Large intestine (tissue), 3 donors: ENCODE results near the gene CREB3L1. TPM values are rescaled to one million over a fixed set of nuclear protein-coding genes. Genes with fewer than 3 reads are reported as not detected.

ENCODE experiments used
- DNase-seq, 2 donors: peaks; one replicate each; pipeline versions ENCODE4 v3.0.0 to v3.0.0-alpha.2; 2013
- H3K27ac ChIP-seq: one replicate; pipeline ENCODE4 v1.5.1; 2013; ENCODE audit warnings: low read length
- H3K27me3 ChIP-seq: 2 replicates; pipeline ENCODE4 v1.6.1; 2013; ENCODE audit warnings: low read length; ENCODE audit not compliant: control insufficient read depth, insufficient read depth
- H3K36me3 ChIP-seq: 2 replicates; pipeline ENCODE4 v1.6.1; 2013; ENCODE audit warnings: low read length; ENCODE audit not compliant: control insufficient read depth, insufficient read depth
- H3K4me1 ChIP-seq: one replicate; pipeline ENCODE4 v1.6.1; 2013; ENCODE audit warnings: low read length; ENCODE audit not compliant: control insufficient read depth, insufficient read depth
- H3K4me3 ChIP-seq: one replicate; pipeline ENCODE4 v1.5.1; 2013; ENCODE audit warnings: low read length
- H3K9me3 ChIP-seq: one replicate; pipeline ENCODE4 v1.6.1; 2013; ENCODE audit warnings: mild to moderate bottlenecking, low read depth, low read length, moderate library complexity; ENCODE audit not compliant: control insufficient read depth
- WGBS: methylation state at CpG from one replicate; pipeline ENCODE4 v1.1.5; 2013; ENCODE audit warnings: low lambda C conversion rate; ENCODE audit not compliant: insufficient coverage; 5-methylcytosine and 5-hydroxymethylcytosine counted together
- polyA plus RNA-seq: library from polyadenylated mRNA; unstranded; fragments of 120-200 nt; gene quantifications from one replicate; pipeline ENCODE4 v1.2.1, GENCODE V29; 2013

CREB3L1 gene
- polyA plus RNA-seq, 1 donor: 40.6 TPM

DNA sequence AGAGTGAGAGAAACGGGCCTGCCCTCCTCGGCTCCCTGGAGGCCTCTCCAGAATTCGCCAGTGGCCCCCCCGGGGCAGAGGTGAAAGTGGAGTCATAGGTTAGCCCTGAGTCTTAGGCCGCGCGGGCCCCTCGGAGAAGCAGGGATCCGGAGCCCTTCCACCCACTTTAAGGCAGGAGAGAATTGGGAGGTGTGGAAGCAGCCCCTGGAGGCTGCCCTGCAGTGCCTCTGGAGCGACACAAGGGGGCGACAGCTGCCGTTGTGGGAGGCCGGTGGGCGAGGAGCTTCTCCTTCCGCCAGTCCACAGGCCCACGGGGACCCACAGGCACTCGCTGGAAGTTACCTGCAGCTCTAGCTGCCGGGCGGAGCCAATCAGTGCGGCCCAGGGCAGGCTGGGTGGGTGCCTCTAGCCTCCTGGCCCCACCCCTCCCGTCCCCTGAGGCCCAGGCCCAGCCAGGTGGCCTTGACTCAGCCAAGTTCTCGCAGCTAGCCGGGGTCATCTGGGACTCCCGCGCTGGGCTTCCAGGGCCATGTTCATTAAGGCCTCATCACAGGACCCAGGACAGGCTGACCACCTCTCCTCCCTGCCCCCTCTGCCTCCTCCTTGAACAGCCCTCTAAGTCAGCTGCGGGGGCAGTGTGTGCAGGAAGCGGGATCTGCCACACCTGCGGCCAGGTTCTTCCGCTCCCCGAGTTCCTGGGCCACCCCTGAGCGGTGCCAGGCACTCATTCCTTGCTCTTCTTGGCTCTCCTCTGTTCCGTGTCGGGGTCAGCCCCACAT, 74.8 kb downstream of the CREB3L1 start:
- Histone ChIP-seq H3K36me3 (peaks cover 4% of the 10 kb centered on the region), H3K9me3 (no peaks in the 10 kb centered on the region), H3K4me3 (no peak overlapping the region), H3K4me1 (peaks cover 33% of the 10 kb centered on the region), H3K27ac (no peak overlapping the region), H3K27me3 (no peaks in the 10 kb centered on the region)
- peak in 1 of 2 donors; percentile 63 for DNase-seq
- no CpG with 5 or more reads among the region's 33 CpGs for WGBS

DNA sequence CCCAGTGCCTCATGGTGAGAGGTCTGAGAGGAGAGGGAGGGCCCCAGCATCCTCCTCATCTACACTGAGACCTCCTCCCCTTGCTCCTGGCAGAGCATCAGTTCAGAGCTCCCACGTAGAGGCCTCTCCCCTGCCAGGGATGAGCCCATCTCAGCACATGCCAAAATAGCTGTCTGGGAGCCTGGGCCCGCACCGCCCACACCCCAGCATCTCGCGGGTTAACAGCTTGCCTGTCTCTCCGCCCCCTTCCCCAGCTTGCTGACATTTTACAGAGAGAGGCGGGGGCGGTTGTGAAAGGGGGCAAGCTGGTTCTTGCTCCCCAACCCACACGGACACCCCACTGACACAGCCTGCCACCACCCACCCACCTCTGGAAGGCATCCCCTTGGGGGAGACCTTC, 76.2 kb downstream of the CREB3L1 start:
- peaks cover 4% of the 10 kb centered on the region for H3K36me3 ChIP-seq
- DNase-seq: no peak
- no peak overlapping the region for H3K27ac ChIP-seq
- H3K4me3 ChIP-seq: no peak overlapping the region
- no CpG with 5 or more reads among the region's 9 CpGs for whole genome bisulfite sequencing
- H3K27me3 ChIP-seq: no peaks in the 10 kb centered on the region
- peaks cover 32% of the 10 kb centered on the region for H3K4me1 ChIP-seq
- no peaks in the 10 kb centered on the region for H3K9me3 ChIP-seq

DNA sequence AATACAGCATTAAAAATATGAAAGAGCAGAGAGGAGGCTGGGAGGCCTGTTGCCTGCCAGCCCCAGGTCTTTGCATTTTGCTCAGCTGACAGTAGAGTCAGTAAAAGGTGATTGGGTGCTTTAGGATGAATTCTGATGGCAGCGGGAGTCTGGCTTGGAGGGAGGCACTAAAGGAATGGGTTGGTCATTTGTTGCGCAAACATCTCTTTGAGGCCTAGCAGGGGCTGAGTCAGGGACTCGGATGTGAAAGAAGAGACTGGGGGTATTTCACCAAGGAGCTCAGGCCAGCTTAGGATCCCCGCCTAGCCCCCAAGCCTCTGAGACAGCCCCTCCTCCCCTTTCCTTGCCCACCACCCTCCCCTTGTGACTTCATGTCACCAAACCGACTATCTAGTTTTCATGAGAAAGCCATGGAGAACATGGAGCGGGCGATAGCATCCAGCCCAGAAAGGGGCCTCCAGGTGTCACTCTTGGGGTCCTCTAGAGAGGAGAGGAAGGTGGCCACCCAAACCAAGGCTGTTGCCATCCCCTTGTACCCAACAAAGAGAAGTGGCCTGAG, 79.5 kb downstream of the CREB3L1 start:
- Histone ChIP-seq H3K9me3 (no peaks in the 10 kb centered on the region), H3K4me3 (no peak overlapping the region), H3K27me3 (no peaks in the 10 kb centered on the region), H3K4me1 (peaks cover 12% of the 10 kb centered on the region), H3K27ac (no peak overlapping the region), H3K36me3 (peaks cover 4% of the 10 kb centered on the region)
- DNase-seq: no peak
- no CpG with 5 or more reads among the region's 7 CpGs for WGBS

DNA sequence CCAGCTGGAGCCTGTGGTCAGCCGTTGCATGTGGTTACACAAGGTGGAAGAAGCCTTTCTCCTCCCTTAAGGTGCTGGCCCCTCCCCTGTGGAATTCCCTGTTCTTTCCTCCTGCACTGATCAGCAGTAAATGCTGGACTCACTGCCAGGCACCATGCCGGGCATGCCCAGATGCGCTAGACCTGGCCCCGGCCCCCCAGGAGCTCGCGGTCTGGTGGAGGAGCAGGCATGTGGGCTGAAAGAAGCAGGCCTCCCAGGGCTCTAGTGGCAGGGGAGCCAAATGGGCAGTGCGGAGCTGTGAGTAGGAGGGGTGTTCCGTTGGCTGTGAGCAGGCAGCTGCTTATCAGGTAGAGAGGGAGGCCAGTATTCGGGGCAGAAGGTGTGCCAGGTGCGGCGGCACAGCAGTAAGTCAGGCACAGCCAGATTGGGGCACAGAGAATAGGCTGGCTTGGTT, 80.0 kb downstream of the CREB3L1 start:
- Histone ChIP-seq H3K4me3 (no peak overlapping the region), H3K36me3 (peaks cover 8% of the 10 kb centered on the region), H3K9me3 (no peaks in the 10 kb centered on the region), H3K27me3 (no peaks in the 10 kb centered on the region), H3K4me1 (peaks cover 11% of the 10 kb centered on the region), H3K27ac (no peak overlapping the region)
- DNase-seq: no peak
- 94% methylated on average over 3 of the region's 11 CpGs for WGBS

DNA sequence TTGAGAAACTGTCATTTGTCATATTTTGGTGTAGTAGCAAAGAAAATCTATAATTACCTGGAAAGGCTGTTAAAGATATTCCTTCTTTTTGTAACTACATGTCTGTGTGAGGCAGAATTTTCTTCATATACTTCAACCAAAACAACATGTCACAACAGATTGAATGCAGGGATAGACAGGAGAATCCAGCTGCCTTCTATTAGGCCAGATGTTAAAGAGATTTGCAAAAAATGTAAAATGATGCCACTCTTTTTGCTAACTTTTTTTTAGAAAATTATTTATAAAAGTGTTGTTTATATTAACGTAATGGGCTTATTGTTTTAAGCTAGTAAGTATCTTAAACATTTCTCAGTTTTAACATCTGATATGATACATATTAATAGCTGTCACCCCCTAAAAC, 82.5 kb downstream of the CREB3L1 start:
- Histone ChIP-seq H3K27me3 (no peaks in the 10 kb centered on the region), H3K4me3 (no peak overlapping the region), H3K9me3 (no peaks in the 10 kb centered on the region), H3K36me3 (peaks cover 6% of the 10 kb centered on the region), H3K27ac (no peak overlapping the region), H3K4me1 (peaks cover 11% of the 10 kb centered on the region)
- WGBS: 100% methylated on average over 1 of the region's 1 CpG
- DNase-seq: no peak

DNA sequence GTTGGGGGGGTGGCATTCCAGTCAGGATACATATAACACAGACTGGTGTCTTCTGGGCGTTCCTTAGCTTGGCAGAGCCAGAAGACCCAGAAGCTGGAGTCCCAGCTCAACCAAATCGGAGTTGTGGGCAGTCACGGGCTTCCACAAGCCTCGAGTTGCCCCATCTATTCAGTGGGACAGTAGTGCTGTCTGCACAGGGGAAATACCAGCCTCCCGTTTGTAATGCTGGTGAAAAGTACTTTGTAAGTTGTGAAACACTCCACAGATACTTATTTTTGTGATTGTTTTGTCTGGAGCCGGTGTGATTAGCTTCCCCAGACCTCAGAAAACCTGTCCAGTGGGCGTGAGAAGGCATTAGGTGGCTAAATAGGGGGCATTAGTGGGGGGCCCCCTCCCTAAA, 83.4 kb downstream of the CREB3L1 start:
- H3K36me3 ChIP-seq: peaks cover 6% of the 10 kb centered on the region
- H3K9me3 ChIP-seq: no peaks in the 10 kb centered on the region
- no peaks in the 10 kb centered on the region for H3K27me3 ChIP-seq
- peak overlapping the region; percentile 40 for H3K27ac ChIP-seq
- H3K4me3 ChIP-seq: no peak overlapping the region
- DNase-seq: no peak
- WGBS: no CpG with 5 or more reads among the region's 7 CpGs
- H3K4me1 ChIP-seq: peaks cover 11% of the 10 kb centered on the region

DNA sequence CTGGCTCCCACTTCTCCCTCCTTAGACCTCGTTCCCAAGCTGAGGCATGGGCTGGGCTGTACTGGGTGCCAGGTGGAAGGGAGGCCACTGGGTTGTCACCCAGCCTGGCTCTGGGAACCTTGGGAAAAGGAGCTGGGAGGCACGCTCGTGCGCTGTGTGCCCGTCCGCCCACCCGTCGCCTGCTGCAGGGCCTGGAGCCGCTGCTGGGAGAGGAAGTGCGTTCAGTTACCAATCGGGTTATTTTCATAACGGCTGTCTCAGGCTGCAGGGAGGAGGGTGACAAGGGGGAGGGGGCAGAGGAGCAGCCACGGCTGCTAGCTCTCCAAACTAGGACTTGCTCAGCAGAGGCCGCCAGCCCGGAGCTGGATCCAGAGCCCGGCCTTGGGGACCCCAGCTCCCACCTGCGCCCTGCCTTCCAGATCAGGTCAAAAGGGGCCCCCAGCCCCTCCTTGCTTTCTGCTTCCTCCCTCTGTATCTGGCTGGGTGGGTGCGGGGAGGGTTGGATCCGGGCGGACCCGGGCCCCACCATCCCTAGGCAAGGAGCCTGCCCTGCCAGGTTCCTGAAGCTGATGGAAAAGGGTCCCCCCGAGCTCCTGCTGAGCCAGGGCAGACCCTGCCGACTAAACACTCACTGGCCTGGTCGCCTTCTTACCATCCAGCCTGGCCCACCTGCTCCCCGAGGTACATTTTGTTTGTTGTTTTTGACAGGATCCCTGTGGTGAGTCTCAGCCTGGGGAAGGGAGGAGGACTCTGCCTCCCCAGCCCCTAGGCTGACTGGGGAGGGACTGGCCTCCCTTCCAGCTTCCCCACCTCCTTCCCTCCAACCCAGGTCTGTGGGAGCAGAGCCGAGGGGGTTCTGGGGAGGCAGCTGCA, 84.1 kb downstream of the CREB3L1 start:
- peaks cover 11% of the 10 kb centered on the region for H3K4me1 ChIP-seq
- peak overlapping the region; percentile 40 for H3K27ac ChIP-seq
- peaks cover 4% of the 10 kb centered on the region for H3K36me3 ChIP-seq
- peak overlapping the region; percentile 18 for H3K4me3 ChIP-seq
- no peaks in the 10 kb centered on the region for H3K9me3 ChIP-seq
- DNase-seq: peak in 1 of 2 donors; percentile 42
- WGBS: no CpG with 5 or more reads among the region's 26 CpGs
- no peaks in the 10 kb centered on the region for H3K27me3 ChIP-seq

- peaks cover 4% of the 10 kb centered on the region for H3K36me3 ChIP-seq
- no peak overlapping the region for H3K27ac ChIP-seq
- peak overlapping the region; percentile 18 for H3K4me3 ChIP-seq
- DNase-seq: no peak
- no CpG with 5 or more reads among the region's 20 CpGs for WGBS
- H3K9me3 ChIP-seq: no peaks in the 10 kb centered on the region
- H3K4me1 ChIP-seq: peaks cover 16% of the 10 kb centered on the region
- no peaks in the 10 kb centered on the region for H3K27me3 ChIP-seq
Measured at GRCh38 chr11:46362156-46363030, 84.9 kb downstream of the CREB3L1 start.

DNA sequence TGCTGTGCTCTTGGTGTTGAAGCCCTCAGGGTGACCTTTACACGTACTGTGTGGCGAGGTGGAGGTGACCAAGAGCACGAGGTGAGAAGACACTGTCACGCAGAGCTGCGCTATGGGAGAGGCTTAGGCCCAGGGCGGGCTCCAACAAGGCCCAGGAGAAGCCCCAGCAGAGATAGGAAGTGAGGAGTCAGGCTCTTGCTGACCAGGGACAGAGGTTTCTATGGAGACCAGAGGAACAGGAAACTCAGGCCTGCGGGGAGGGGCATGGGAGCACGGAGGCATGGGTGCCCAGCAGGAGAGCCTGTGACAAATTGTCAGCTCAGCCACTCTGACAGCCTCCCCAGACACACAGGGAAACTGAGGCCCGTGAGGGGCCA, 85.6 kb downstream of the CREB3L1 start:
- H3K4me3 ChIP-seq: no peak overlapping the region
- no peaks in the 10 kb centered on the region for H3K27me3 ChIP-seq
- peaks cover 16% of the 10 kb centered on the region for H3K4me1 ChIP-seq
- H3K27ac ChIP-seq: no peak overlapping the region
- no CpG with 5 or more reads among the region's 9 CpGs for WGBS
- no peak for DNase-seq
- H3K36me3 ChIP-seq: peaks cover 7% of the 10 kb centered on the region
- no peaks in the 10 kb centered on the region for H3K9me3 ChIP-seq
